Measurements from ENCODE around the gene LPCAT3.
"Not testable (repeated sequence)": the region's sequence is repeated elsewhere in the genome, so short reads cannot be mapped to it uniquely, and the experiment has no call there.

Gene LPCAT3, protein sequence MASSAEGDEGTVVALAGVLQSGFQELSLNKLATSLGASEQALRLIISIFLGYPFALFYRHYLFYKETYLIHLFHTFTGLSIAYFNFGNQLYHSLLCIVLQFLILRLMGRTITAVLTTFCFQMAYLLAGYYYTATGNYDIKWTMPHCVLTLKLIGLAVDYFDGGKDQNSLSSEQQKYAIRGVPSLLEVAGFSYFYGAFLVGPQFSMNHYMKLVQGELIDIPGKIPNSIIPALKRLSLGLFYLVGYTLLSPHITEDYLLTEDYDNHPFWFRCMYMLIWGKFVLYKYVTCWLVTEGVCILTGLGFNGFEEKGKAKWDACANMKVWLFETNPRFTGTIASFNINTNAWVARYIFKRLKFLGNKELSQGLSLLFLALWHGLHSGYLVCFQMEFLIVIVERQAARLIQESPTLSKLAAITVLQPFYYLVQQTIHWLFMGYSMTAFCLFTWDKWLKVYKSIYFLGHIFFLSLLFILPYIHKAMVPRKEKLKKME

GRCh38 chr12:7018350-7019042, at the start of gene LPCAT3:
TSS of gene LPCAT3 (minus strand) at chr12:7018476. CDS start at chr12:7018424, 52 bp downstream.
- peak; percentile 82 for DNase-seq (ENCODE audit: low read depth)

DNA sequence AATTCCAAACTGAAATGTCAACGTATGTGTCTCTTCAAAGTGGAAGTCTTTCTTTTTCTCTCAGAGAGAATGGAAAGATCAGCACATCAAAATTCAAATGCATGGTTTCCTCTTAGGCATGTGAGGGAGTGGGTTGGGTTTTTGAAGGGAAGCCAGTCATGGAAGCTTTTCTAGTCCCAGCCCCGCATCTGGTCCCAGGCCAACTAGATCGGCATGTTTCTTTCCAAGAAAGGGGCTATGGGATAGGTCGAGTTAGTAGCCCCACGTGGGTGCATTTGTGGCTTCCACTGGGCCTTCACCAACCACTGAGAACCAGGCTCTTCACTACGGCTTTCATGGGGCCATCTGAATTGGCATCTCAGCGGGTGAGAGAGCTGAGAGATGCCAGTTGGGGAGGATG, 48.8 kb upstream of the LPCAT3 start:
- no peak for DNase-seq (ENCODE audit: low read depth)

GRCh38 chr12:7066596-7066995, 48.3 kb upstream of the LPCAT3 start:
- no peak for DNase-seq (ENCODE audit: low read depth)

DNA sequence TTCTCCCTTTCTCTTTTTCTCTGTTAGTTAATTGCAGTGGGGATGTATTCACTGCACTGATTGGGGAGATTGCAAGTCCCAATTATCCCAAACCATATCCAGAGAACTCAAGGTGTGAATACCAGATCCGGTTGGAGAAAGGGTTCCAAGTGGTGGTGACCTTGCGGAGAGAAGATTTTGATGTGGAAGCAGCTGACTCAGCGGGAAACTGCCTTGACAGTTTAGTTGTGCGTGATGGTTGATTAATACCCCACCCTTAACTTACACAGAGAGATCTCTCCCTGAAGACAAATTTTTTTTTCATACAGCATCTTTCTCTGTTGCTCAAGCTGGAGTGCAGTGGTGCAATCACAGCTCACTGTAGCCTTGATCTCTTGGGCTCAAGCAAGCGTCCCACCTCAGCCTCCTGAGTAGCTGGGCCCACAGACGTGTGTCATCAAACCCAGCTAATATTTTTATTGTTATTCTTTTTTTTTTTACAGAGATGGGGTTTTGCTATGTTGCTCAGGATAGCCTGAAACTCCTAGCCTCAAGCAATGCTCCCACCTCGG, 46.9 kb upstream of the LPCAT3 start:
- no peak for DNase-seq (ENCODE audit: low read depth)

DNA sequence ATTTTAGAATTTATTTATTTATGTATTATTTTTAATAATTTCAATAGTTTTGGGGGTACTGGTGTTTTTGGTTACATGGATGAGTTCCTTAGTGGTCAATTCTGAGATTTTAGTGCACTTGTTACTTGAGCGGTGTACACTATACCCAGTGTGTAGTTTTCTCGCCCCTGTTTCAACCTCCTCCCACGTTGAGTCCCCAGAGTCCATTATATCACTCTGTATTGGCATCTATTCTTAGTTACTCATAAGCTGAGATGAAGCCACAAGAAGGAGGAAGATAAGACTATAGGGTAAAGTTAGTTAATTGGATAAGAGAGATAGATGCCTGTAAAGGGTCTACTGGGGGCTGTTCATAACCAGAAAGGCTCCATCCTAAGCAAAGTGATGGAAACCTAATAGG, 46.2 kb upstream of the LPCAT3 start:
- DNase-seq (ENCODE audit: low read depth) = no peak

- DNase-seq (ENCODE audit: low read depth) = no peak
These were observed 43.3 kb upstream of the LPCAT3 start for GRCh38 chr12:7061596-7061995.

DNA sequence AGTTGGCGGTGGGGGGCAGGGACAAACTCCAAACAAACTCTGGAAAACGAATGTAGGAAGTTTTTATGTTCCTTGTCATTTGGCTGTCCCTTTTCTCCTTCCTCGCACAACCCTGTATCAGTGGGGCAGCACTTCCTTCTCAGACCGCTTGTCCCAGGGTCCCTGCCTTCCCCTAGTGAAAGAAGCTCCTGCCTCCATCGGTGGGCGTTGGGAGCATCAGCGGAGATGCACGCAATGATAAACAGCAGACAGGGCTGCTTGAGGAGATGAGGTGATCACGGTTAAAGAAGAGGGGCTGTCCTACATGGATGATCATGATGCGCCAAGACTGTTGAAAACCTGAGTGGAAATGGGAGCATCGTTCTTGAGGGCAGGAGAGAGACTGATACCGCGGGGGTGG, 42.9 kb upstream of the LPCAT3 start:
- no peak for DNase-seq (ENCODE audit: low read depth)

GRCh38 chr12:7060353-7060954, 42.2 kb upstream of the LPCAT3 start, which contains the start of gene C1S:
TSS of gene C1S (plus strand) at chr12:7060718. CDS start at chr12:7061913, 1,195 bp downstream.
- peak; percentile 93 for DNase-seq (ENCODE audit: low read depth)

DNA sequence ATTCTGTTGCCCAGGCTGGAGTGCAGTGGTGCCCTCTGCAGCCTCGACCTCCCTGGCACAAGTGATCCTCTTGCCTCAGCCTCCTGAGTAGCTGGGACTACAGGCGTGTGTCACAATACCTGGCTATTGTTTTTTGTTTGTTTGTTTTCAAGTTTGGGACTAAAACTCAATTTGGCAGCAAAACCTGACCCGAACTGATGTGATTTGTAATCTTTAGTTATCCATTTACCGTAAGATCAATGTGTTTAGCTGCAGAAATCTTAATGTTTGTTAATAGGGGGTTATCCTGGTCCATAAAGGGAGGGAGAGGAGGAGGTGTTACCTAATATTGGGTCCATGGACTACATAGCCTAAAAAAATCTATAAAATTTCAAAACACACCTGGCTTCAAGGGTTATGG, 41.5 kb upstream of the LPCAT3 start:
- DNase-seq (ENCODE audit: low read depth) = no peak

DNA sequence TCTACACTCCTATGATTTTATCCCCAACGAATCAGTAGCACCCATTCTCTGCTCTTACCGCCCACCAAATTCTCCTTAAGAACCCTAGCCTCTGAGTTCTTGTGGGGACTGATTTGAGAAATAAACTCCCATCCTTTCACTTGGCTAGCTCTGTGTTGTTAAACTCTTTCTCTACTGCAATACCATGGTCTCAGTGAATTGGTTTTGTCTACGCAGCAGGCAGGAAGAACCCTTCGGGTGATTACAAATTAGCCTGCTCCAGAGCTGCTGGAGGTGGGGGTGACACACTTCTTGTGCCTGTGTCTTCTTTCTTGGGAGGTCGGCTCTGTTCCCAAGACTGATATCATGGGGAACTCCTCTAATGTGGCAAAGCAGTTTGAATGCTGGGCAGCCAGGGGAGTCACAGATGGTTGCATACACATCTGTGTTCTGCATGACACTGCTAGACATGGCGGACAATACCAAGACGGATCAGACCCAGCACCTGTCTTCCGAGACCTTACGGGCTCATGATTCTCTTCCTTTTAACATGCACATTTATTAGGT, 40.6 kb upstream of the LPCAT3 start:
- DNase-seq (ENCODE audit: low read depth) = no peak

DNA sequence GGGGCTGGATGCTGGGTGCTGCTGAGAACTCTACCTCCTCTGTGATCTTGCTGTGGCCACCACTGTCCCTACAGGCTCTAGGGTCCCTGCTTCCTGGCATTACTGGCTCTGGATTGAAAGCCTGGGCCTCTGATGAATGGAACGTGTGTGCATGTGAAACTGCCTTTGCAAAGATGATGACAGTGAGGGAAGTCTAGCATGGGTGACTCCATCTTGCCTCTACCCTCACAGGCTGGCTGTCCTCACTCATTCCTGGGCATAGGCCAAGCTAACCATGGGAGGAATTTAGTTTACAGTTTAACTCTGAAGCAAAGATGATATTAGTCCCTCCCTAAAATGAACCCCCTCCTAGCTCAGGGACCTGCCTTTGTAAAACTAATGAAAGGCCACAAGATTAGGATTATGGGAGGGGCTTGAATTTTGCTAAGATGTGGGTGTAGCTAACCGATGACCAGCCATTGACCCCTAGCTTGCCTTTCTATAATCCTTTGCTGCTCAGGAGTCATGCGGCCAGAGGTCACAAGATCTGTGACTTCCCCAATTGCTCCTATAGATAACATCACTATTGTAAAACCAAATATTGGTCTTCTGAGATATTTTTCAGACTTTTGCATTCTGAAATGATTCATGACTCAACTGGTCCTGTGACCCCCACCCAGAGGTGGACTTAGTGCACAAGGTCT, 40.0 kb upstream of the LPCAT3 start:
- no peak for DNase-seq (ENCODE audit: low read depth)

DNA sequence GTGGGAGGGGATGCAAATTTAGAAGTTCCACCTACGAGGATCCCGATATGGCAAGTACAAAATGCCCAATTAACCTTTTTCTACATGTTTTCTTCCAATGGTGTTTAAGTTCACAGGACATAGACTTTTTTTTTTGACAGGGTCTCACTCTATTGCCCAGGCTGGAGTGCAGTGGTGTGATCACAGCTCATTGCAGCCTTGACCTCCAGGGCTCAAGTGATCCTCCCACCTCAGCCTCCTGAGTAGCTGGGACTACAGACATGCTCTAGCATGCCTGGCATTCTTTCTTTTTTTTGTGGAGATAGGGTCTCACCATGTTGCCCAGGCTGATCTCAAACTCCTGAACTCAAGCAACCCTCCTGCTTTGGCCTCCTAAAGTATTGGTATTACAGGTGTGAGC, 37.5 kb upstream of the LPCAT3 start:
- DNase-seq (ENCODE audit: low read depth) = not testable (repeated sequence)

GRCh38 chr12:7054925-7055324, 36.6 kb upstream of the LPCAT3 start:
- no peak for DNase-seq (ENCODE audit: low read depth)

- not testable (repeated sequence) for DNase-seq (ENCODE audit: low read depth)
These were observed 31.7 kb upstream of the LPCAT3 start for GRCh38 chr12:7049973-7050372.

DNA sequence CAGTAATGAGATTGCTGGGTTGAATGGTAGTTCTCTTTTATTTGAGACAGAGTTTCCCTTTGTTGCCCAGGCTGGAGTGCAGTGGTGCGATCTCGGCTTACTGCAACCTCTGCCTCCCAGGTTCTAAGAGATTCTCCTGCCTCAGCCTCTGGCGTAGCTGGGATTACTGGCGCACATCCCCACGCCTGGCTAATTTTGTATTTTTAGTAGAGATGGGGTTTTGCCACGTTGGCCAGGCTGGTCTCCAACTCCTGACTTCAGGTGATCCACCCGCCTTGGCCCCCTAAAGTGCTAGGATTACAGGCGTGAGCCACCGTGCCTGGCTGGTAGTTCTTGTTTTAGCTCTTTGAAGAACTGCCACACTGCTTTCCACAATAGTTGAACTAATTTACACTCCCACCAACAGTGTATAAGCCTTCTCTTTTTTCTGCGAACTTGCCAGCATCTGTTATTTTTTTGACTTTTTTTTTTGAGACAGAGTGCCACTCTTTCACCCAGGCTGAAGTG, 31.2 kb upstream of the LPCAT3 start:
- not testable (repeated sequence) for DNase-seq (ENCODE audit: low read depth)

GRCh38 chr12:7047306-7047705, 29.0 kb upstream of the LPCAT3 start:
- DNase-seq (ENCODE audit: low read depth) = no peak

DNA sequence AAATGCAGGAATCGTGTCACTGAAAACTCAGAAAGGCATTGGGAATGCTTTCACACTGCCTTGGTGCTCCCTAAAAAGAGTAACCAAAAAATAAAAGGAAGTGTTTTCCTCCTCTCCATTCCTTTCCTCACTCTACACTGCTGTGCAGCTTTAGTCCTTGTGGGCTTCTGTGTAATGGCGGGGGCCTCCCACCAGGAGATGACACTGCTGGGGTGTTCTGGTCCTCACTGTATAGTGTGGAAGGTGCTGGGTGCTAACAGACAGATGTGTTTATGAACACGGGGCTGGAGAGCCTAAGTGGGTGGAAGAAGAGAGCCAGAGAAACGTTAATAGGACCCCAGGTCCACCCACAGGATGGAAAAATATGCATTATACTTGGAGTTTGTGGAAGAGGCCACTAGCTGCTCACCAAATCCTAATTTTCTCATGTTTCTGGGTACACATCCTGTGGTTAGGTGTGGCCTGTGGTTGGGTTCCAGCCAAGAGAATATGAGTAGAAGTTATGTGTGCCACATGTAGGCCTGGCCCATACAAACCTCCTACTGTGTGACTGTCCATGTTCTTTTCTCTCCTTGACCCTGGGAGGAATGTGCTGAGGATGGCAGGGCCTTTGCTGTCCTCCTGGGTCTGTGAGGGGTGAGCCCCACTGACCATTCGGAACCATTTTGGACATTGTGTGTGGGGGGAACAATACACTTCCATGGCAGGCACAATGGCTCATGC, 28.3 kb upstream of the LPCAT3 start:
- DNase-seq (ENCODE audit: low read depth) = no peak

GRCh38 chr12:7045913-7046312, 27.6 kb upstream of the LPCAT3 start:
- no peak for DNase-seq (ENCODE audit: low read depth)

DNA sequence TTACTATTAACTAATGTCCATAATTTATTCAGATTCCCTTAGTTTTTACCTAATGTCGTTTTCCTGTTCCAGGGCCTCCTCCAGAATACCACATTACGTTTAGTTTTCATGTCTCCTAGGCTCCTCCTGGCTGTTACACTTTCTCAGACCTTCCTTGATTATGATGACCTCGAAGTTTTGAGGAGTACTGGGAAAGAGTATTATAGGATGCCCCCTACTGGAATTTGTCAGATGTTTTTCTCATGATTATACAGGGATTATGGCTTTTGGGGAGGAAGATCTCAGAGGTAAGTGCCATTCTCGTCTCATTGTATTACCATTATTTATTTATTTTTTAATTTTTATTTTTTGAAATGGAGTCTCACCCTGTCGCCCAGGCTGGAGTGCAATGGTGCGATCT, 24.6 kb upstream of the LPCAT3 start:
- no peak for DNase-seq (ENCODE audit: low read depth)

DNA sequence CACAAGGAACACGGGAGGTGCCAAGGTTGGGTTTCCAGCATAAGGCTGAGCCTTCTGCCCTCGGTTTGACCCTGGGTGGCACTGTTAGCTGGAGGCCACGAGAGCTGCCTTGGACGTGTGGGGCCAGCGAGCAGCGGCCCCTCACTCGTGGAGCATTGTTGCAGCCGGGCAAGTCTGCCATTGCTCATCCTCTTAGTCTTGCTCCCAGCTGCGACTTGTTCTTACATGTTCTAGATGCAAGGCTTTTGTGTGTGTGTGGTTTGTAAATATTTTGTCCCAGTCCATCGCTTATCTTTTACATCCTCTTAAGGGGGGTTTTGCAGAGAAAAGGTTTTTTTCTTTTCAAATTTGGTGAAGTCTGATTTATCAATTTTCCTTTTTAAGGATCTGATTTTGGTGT, 21.1 kb upstream of the LPCAT3 start:
- DNase-seq (ENCODE audit: low read depth) = no peak

- DNase-seq (ENCODE audit: low read depth) = no peak
These were observed 20.3 kb upstream of the LPCAT3 start for GRCh38 chr12:7038591-7038990.

Data from HS-5 (cell line).